Small intestine (tissue), 7 donors: Measurements from ENCODE around the gene HIGD2A. TPM values are rescaled to one million over a fixed set of nuclear protein-coding genes. Genes with fewer than 3 reads are reported as not detected.
A peak's percentile ranks its signal among the peaks of the same experiment; 100 is the strongest.

Experiments
- DNase-seq, 2 donors: peaks; one replicate each; pipeline versions ENCODE4 v3.0.0 to v3.0.0-alpha.2; 2013
- FAIRE-seq: peaks from 2 replicates; lab custom pipeline; 2012; peaks lifted over from hg19 to GRCh38; lab: Jason Lieb, UNC
- H3K27ac ChIP-seq, 3 donors: one replicate each; pipeline ENCODE4 v1.5.1; 2013; ENCODE audit warnings: low read length in 2 of 3, mild to moderate bottlenecking in 2 of 3, control low read depth in 1 of 3, inconsistent platforms in 1 of 3, low read depth in 1 of 3, moderate library complexity in 1 of 3
- H3K27me3 ChIP-seq, 3 donors: one replicate each; pipeline ENCODE4 v1.6.1; 2013; ENCODE audit warnings: low read length in 3 of 3, inconsistent platforms in 1 of 3; ENCODE audit not compliant: control insufficient read depth in 3 of 3, insufficient read depth in 3 of 3
- H3K36me3 ChIP-seq, 3 donors: one replicate each; pipeline ENCODE4 v1.6.1; 2013; ENCODE audit warnings: low read length in 3 of 3, inconsistent platforms in 1 of 3, low read depth in 1 of 3, mild to moderate bottlenecking in 1 of 3, moderate library complexity in 1 of 3; ENCODE audit not compliant: control insufficient read depth in 3 of 3, insufficient read depth in 2 of 3
- H3K4me1 ChIP-seq, 3 donors: one replicate each; pipeline ENCODE4 v1.6.1; 2013; ENCODE audit warnings: low read length in 2 of 3, inconsistent platforms in 1 of 3, low read depth in 1 of 3, mild to moderate bottlenecking in 1 of 3, moderate library complexity in 1 of 3; ENCODE audit not compliant: control insufficient read depth in 3 of 3, insufficient read depth in 2 of 3
- H3K4me3 ChIP-seq, 3 donors: one replicate each; pipeline ENCODE4 v1.5.1; 2013; ENCODE audit warnings: low read length in 3 of 3, control low read depth in 1 of 3, inconsistent platforms in 1 of 3, low read depth in 1 of 3, mild to moderate bottlenecking in 1 of 3, moderate library complexity in 1 of 3
- H3K9me3 ChIP-seq, 2 donors: one replicate each; pipeline ENCODE4 v1.6.1; 2013; ENCODE audit warnings: low read depth in 1 of 2, low read length in 1 of 2; ENCODE audit not compliant: control insufficient read depth in 2 of 2, insufficient read depth in 1 of 2
- WGBS, 3 donors: extraction: QIAGEN DNeasy Blood & Tissue Kit; methylation state at CpG; one replicate each; pipeline ENCODE4 v1.1.7; 2013; 5-methylcytosine and 5-hydroxymethylcytosine counted together
- polyA plus RNA-seq, 4 donors: library from polyadenylated mRNA; stranded (reverse) in 3 of 4; unstranded in 1 of 4; fragments of 200-250 nt in 3 of 4; fragments of 120-200 nt in 1 of 4; gene quantifications; one replicate each; pipeline versions ENCODE4 v1.2.1 to v1.2.3, GENCODE V29; 2013
- donor health status: healthy with polysubstance abuse.
- donor health status: control.
- donor health status: control.
- donor health status: Bipolar disorder and iron deficiency.
- donor health status: healthy.

HIGD2A gene
- polyA plus RNA-seq, 4 donors = 116 to 343 (median 270) TPM

DNA sequence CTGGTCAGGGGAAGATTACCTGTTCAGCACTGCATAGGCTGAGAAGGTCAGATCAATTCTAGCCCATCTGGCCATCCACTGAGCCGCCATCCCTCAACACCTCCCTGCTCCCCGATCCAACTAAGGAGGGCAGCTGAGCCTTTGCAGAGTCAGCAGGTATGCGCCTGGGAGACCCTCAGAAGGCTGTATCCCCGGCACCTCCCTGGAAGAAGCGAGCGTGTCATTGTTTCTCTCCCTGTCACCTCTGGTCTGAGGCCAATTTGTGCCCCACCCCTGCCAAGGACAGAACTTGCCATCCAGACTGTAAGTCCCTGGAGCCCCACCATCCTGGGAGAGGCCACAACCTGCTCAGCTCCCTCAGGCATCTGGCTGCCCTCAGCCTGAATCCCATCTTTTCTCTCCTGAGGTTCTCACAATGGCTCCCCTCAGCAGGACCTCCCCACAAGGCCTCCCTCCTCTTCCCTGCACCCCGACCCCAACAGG, 25.2 kb downstream of the HIGD2A start:
- no peaks in the 10 kb centered on the region for H3K9me3 ChIP-seq
- peaks cover 0 to 51% (median 3%) of the 10 kb centered on the region in 3 donors for H3K36me3 ChIP-seq
- DNase-seq (no peak), FAIRE-seq (no peak)
- H3K27ac ChIP-seq = peak overlapping the region in 1 of 3 donors; percentile 6
- 77 to 87% (median 81%) methylated on average over 7 of the region's 7 CpGs for WGBS, 3 donors
- peaks cover 7 to 19% (median 8%) of the 10 kb centered on the region in 3 donors for H3K4me1 ChIP-seq
- H3K27me3 ChIP-seq = no peaks in the 10 kb centered on the region
- peak overlapping the region in 2 of 3 donors; percentile 72 to 91 for H3K4me3 ChIP-seq

DNA sequence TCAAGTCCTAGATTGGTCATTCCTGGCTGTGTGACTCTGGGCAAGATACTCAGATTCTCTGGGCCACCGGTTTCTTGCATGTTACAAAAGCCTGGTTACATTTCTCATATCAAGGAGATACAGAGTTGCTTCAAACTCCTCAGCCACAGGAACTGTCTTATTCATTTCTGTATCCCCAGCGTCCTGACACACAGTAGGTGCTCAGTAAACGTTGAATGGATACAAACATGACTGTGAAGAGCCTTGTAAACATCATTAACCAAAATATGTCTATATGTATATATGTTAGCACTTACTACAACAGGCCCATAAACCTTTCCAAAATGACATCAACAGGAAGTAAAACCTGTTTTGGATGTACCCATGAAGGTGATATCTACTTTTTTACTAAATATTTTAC, 26.2 kb downstream of the HIGD2A start:
- no peaks in the 10 kb centered on the region for H3K27me3 ChIP-seq
- peaks cover 0 to 3% of the 10 kb centered on the region in 2 donors for H3K9me3 ChIP-seq
- H3K4me3 ChIP-seq = peak overlapping the region in 2 of 3 donors; percentile 72 to 91
- WGBS, 3 donors = 50 to 60% (median 55%) methylated on average over 3 of the region's 3 CpGs
- H3K36me3 ChIP-seq = peaks cover 0 to 42% (median 2%) of the 10 kb centered on the region in 3 donors
- no peak for FAIRE-seq
- peaks cover 7 to 20% (median 8%) of the 10 kb centered on the region in 3 donors for H3K4me1 ChIP-seq
- no peak overlapping the region for H3K27ac ChIP-seq
- no peak for DNase-seq

DNA sequence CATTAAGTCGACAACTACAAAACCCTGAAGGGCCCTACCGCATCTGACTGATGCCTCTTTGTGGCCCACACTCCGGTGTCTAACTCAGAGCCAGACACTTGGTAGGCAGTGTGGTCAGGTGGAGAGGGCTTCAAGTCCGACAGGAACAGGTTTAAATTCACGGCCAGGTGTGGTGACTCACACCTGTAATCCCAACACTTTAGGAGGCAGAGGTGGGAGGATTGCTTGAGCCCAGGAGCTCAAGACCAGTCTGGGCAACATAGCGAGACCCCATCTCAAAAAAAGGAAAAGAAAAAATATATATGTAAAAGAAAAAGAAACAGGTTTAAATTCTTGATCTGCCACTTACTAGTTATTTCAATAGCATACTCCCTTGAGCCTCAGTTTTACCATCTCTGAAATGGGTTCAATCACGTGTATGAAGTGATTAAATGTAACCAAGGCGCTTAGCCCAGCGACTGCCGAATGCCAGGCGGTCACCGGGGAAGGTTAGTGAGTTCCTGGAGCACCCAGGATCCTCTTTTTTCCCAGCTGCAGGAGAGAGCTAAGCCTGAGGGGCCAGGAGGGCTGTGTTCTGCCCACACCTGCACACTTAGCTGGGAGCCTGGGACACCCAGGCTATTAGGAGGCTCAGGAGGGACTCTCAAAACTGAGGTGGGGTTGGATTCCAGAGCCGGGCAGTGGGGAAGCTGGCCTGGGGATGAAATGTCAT, 26.8 kb downstream of the HIGD2A start:
- DNase-seq = peak in 1 of 2 donors; percentile 48
- H3K9me3 ChIP-seq = peaks cover 0 to 7% of the 10 kb centered on the region in 2 donors
- H3K4me3 ChIP-seq = peak overlapping the region; percentile 72 to 91 (median 76)
- peak overlapping the region; percentile 84 to 93 (median 92) for H3K27ac ChIP-seq
- peaks cover 7 to 20% (median 8%) of the 10 kb centered on the region in 3 donors for H3K4me1 ChIP-seq
- H3K36me3 ChIP-seq = peaks cover 0 to 38% (median 0%) of the 10 kb centered on the region in 3 donors
- no peaks in the 10 kb centered on the region for H3K27me3 ChIP-seq
- WGBS, 3 donors = 37 to 65% (median 46%) methylated on average over 13 of the region's 13 CpGs
- no peak for FAIRE-seq

DNA sequence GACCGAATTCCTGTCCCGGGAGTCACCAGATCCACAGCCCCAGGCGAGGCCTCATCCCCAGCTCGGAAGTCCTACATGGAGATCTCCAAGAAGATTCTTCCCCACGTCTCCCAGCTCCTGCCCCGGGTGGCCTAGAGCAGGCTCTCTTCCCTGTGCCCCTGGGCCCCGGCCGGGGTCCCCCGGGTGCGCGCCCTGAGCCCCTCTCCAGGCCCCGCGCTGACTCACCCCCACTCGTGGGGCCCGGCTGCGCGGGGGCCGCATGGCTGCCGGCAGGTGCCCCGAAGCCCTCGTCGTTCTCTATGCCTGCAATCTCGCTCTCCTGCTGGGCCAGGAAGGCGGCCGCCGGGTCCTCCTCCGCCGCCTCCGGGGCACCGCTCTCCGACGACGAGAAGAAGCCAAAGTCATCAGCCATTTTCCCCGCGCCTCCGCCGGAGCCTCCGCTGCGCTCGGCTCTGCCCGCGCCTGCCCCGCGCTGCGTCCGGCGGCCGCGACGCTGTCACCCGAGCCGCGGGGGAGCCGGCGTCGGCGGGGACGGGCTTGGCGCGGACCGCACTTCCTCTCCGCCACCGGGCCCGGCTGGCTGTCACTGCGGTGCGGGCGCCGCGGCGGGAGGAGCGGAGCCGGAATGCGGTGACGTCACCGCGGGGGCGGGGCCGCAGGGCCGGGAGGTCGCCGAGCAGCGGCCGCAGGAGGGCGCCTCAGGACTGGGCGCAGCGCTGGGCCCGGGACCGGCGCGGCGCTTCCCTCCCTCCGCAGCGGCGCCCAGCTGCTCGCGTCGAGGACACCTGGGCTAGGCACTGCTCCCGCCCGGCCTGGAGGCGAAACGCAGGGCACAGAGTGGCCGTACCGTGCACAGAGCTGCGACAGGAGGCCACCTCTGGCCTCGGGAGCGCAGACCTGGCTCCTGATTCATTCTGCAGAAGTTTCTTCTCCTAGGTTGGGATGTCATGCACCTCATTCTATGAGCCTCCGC, 27.7 kb downstream of the HIGD2A start, which contains the start of gene CLTB:
TSS of gene CLTB (minus strand) at position 588 of the 973 bp plus-strand sequence. CDS start at position 412, 176 bp downstream.
- FAIRE-seq = no peak

DNA sequence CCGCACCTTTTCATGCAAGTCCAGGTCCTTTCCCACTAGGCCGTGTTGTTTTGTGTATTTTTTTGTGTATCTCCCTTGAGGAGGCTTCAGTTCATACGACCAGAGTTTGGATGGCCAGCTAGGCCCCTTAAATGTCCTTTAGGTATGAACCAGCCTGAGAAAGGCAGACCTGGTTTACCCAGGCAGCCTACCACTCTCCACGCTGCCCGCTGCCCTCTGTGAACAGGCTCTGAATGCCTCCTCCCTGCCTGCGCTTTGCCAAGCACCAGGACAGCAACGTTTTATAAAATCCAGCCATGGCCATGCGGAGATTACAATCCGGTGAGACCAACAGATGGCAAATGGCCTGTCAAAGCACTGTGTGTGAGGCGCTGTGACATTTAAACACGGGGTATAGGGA, 28.4 kb downstream of the HIGD2A start:
- Histone ChIP-seq H3K4me1 (peaks cover 3 to 20% (median 8%) of the 10 kb centered on the region in 3 donors), H3K4me3 (no peak overlapping the region), H3K27ac (peak overlapping the region; percentile 50 to 92 (median 79)), H3K36me3 (peaks cover 0 to 25% (median 0%) of the 10 kb centered on the region in 3 donors), H3K9me3 (peaks cover 0 to 21% of the 10 kb centered on the region in 2 donors), H3K27me3 (no peaks in the 10 kb centered on the region)
- DNase-seq (no peak), FAIRE-seq (no peak)
- 80 to 88% (median 86%) methylated on average over 11 of the region's 11 CpGs for WGBS, 3 donors

More for the DNA sequence above, 27.7 kb downstream of the HIGD2A start, which contains the start of gene CLTB:
- peaks cover 4 to 20% (median 8%) of the 10 kb centered on the region in 3 donors for H3K4me1 ChIP-seq
- no peaks in the 10 kb centered on the region for H3K27me3 ChIP-seq
- peak within 1 kb of the TSS; percentile 92 to 93 (median 92) for H3K27ac ChIP-seq
- 1 to 3% (median 1%) methylated on average over 40 to 107 of the region's 107 CpGs for WGBS, 3 donors
- H3K9me3 ChIP-seq = peaks cover 0 to 15% of the 10 kb centered on the region in 2 donors
- DNase-seq = peak; percentile 91 to 96
- peaks cover 0 to 29% (median 0%) of the 10 kb centered on the region in 3 donors for H3K36me3 ChIP-seq
- H3K4me3 ChIP-seq = peak within 1 kb of the TSS; percentile 72 to 91 (median 76)

DNA sequence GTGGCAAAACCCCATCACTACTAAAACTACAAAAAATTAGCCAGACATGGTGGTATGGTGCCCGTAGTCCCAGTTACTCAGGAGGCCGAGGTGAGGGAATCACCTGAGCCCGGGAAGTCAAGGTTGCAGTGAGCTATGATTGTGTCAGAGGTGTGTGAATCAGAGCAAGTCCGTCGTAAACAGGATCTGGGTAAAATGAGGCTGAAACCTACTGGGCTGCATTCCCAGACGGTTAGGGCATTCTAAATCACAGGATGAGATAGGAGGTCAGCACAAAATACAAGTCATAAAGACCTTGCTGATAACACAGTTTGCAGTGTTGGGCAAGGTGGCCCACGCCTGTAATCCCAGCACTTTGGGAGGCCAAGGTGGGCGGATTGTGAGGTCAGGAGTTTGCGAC, 29.7 kb downstream of the HIGD2A start:
- Histone ChIP-seq H3K27ac (peak overlapping the region in 1 of 3 donors; percentile 92), H3K9me3 (peaks cover 0 to 22% of the 10 kb centered on the region in 2 donors), H3K4me3 (no peak overlapping the region), H3K4me1 (peaks cover 3 to 20% (median 6%) of the 10 kb centered on the region in 3 donors), H3K36me3 (peaks cover 0 to 13% (median 0%) of the 10 kb centered on the region in 3 donors), H3K27me3 (no peaks in the 10 kb centered on the region)
- 25 to 70% (median 32%) methylated on average over 9 of the region's 9 CpGs for WGBS, 3 donors
- FAIRE-seq (no peak), DNase-seq (peak; percentile 76 to 91)

DNA sequence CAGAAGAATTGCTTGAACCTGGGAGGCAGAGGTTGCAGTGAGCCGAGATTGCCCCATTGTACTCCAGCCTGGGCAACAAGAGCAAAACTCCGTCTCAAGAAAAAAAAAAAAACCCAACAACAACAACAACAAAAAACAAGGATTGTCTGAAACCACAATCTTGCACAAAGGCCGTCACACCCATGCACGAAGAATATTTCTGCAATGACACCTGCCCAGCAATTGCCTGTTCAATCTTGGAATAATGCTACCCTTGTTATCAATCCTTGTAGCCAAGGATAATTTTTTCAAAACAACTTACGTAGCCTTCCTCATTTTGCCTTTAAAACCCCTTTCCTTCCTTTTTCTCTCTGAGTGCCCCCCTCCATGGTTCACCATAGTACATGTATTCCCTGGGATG, 31.5 kb downstream of the HIGD2A start:
- no peak overlapping the region for H3K27ac ChIP-seq
- H3K27me3 ChIP-seq = no peaks in the 10 kb centered on the region
- 84 to 92% (median 87%) methylated on average over 5 of the region's 5 CpGs for WGBS, 3 donors
- H3K9me3 ChIP-seq = peaks cover 0 to 22% of the 10 kb centered on the region in 2 donors
- H3K4me3 ChIP-seq = no peak overlapping the region
- DNase-seq = no peak
- peaks cover 3 to 31% (median 4%) of the 10 kb centered on the region in 3 donors for H3K4me1 ChIP-seq
- H3K36me3 ChIP-seq = no peaks in the 10 kb centered on the region
- no peak for FAIRE-seq
